HPDE6-E6E7 (cell line): ENCODE data around the gene BLACAT1.
"Not testable (repeated sequence)": the region's sequence is repeated elsewhere in the genome, so short reads cannot be mapped to it uniquely, and the experiment has no call there.

Experiments used
- DNase-seq: peaks from one replicate; pipeline ENCODE4 v3.0.0; 2011; ENCODE audit warnings: missing footprints; ENCODE audit errors: extremely low spot score

The BLACAT1 gene

DNA sequence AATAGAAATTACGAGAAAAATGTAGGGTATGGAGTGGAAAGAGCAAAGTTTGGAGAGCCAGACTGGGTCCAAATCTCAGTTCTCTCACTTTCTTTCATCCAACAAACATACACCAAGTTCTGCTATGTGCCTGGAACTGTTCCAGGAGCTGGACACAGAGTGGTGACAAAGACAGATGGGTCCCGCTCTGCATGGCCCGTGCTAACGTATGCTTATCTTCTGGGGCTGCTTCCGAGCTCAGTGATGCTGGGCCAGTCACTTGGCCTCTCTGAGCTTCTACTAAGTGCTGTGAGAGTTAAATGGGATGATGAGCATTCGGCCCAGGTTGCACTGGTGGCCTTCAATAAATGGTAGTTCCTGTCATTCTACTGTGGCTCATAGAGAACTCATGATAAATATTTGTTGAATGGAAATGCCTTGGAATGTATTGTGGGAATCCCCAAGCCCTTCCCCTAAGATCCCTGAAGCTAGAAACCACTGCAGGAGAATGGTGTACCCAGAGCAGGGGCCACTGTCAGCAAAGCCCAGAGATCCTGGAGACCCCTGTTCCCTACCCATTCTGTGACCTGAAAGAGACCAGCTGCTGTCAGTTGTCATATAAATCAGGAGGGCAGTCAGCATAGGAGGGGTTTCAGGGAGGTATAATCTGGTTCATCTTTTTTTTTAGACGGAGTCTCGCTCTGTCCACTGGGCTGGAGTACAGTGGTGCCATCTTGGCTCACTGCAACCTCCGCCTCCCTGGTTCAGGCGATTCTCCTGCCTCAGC is 37.8 kb downstream of the BLACAT1 start:
- DNase-seq = no peak

DNA sequence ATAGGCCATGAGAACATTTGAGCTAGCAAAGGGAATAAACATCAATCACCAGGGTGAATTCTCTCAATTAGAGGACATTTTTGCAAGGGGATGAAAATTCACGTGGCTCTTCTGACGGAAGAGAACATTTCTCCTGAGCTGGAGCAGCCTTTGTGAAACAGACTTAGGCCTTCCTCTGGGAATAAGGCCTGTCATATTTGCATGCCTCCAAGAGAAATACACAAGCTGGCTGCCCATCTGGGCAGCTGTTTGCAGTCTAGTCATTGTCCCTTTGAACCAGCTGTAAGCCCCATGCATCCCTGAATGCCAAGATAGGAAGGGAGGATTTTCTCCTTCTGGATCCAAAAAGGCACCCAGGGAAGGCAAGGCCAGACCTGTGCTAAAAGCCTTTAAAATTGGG is 39.5 kb downstream of the BLACAT1 start:
- DNase-seq = no peak

DNA sequence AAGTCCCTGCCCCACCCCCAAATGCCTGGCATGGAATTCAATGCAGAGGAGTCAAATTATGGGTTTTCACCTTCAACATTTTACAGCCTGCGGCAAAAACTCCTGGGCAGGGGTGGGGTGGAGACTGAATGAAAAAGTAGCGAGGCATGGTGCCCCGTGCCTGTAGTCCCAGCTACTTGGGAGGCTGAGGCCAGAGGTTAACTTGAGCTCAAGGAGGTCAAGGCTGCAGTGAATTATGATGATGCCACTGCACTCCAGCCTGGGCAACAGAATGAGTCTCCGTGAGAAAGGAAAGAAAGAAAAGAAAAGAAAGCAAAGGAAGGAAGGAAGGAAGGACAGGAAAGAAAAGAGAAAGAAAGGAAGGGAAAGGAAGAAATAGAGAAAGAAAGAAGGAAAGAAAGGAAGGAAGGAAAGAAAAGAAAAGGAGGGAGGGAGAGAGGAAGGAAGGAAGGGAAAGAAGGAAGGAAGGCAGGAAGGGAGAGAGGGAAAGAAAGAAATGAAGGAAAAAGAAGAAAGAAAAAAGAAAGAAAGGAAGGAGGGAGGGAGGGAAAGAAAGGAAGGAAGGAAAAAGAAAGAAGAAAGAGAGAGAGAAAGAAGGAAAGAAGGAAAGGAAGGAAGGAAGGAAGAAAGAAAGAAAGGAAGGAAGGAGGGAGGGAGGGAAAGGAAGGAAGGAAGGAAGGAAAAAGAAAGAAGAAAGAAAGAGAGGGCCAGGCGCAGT is 45.1 kb downstream of the BLACAT1 start:
- DNase-seq = no peak

- DNase-seq = no peak
Measured at GRCh38 chr1:205407970-205408369, 47.9 kb downstream of the BLACAT1 start.

GRCh38 chr1:205406252-205406651 is 49.6 kb downstream of the BLACAT1 start:
- not testable (repeated sequence) for DNase-seq
